GM23338 (cell line): Measurements from ENCODE around the gene TSPAN12. TPM values are rescaled to one million over a fixed set of nuclear protein-coding genes. Genes with fewer than 3 reads are reported as not detected.

ENCODE experiments used
- ATAC-seq: fragments of 200-7000 bp; cut with Tn5 transposase; 3 replicates; pipeline ENCODE4 v1.9.1; 2020
- DNase-seq: peaks from one replicate; pipeline ENCODE4 v3.0.0-alpha.2; 2015; ENCODE audit warnings: low spot score
- H2AFZ ChIP-seq: fragments of 200-600 bp; sonication (generic); 2 replicates; pipeline ENCODE4 v1.8.0; 2016; ENCODE audit warnings: antibody characterized with exemption, mild to moderate bottlenecking, moderate library complexity
- H3F3A ChIP-seq: fragments of 200-600 bp; sonication (generic); replicated peaks from 2 replicates; pipeline ENCODE4 v1.8.0; 2017; ENCODE audit warnings: antibody characterized with exemption, mixed run types, low read depth
- H3K27ac ChIP-seq: fragments of 200-600 bp; sonication (generic); 2 replicates; pipeline ENCODE4 v1.6.1; 2016; ENCODE audit warnings: low read depth
- H3K27me3 ChIP-seq: fragments of 200-600 bp; sonication (generic); 2 replicates; pipeline ENCODE4 v1.8.0; 2016; ENCODE audit warnings: mild to moderate bottlenecking, mixed run types, moderate library complexity; ENCODE audit not compliant: insufficient read depth
- H3K36me3 ChIP-seq: fragments of 200-600 bp; sonication (generic); 2 replicates; pipeline ENCODE4 v1.8.0; 2016; ENCODE audit warnings: mild to moderate bottlenecking; ENCODE audit not compliant: insufficient read depth
- H3K4me1 ChIP-seq: fragments of 200-600 bp; sonication (generic); 2 replicates; pipeline ENCODE4 v1.8.0; 2016; ENCODE audit warnings: mild to moderate bottlenecking, moderate library complexity; ENCODE audit not compliant: insufficient read depth
- H3K4me2 ChIP-seq: fragments of 200-600 bp; sonication (generic); 2 replicates; pipeline ENCODE4 v1.7.1; 2017; ENCODE audit warnings: mixed run types
- H3K4me3 ChIP-seq: fragments of 200-600 bp; sonication (generic); 2 replicates; pipeline ENCODE4 v1.6.1; 2016; ENCODE audit warnings: mixed run types
- H3K79me2 ChIP-seq: fragments of 200-600 bp; sonication (generic); replicated peaks from 2 replicates; pipeline ENCODE4 v1.8.0; 2017; ENCODE audit warnings: mild to moderate bottlenecking; ENCODE audit not compliant: insufficient read depth
- H3K9me2 ChIP-seq: fragments of 200-600 bp; sonication (generic); 2 replicates; pipeline ENCODE4 v1.8.0; 2017; ENCODE audit not compliant: insufficient read depth
- H4K20me1 ChIP-seq: fragments of 200-600 bp; sonication (generic); replicated peaks from 2 replicates; pipeline ENCODE4 v1.8.0; 2017; ENCODE audit warnings: mild to moderate bottlenecking; ENCODE audit not compliant: insufficient read depth
- H3K27ac Mint-ChIP-seq: 2 replicates; pipeline ENCODE4 v1.8.0; 2020; ENCODE audit warnings: inconsistent platforms, mild to moderate bottlenecking, moderate library complexity, mixed read lengths
- H3K27me3 Mint-ChIP-seq: 3 replicates; pipeline ENCODE4 v1.8.0; 2022; ENCODE audit warnings: low read depth, mild to moderate bottlenecking, moderate library complexity, mixed read lengths, inconsistent platforms; ENCODE audit not compliant: insufficient read depth, poor library complexity
- H3K36me3 Mint-ChIP-seq: 3 replicates; pipeline ENCODE4 v1.8.0; 2021; ENCODE audit warnings: low read depth, mild to moderate bottlenecking, inconsistent platforms, moderate library complexity, mixed read lengths
- H3K4me1 Mint-ChIP-seq: 3 replicates; pipeline ENCODE4 v1.8.0; 2020; ENCODE audit warnings: mild to moderate bottlenecking, inconsistent platforms, mixed read lengths
- H3K4me3 Mint-ChIP-seq: 3 replicates; pipeline ENCODE4 v1.8.0; 2021; ENCODE audit warnings: moderate library complexity, mild to moderate bottlenecking, inconsistent platforms, mixed read lengths
- H3K9me3 Mint-ChIP-seq: 3 replicates; pipeline ENCODE4 v1.8.0; 2020; ENCODE audit warnings: moderate library complexity, mild to moderate bottlenecking, inconsistent platforms, mixed read lengths
- CREB1 ChIP-seq: fragments of 250-450 bp; sonication (Bioruptor Pico); IDR thresholded peaks from 2 replicates; pipeline ENCODE4 v1.5.0; 2020; ENCODE audit warnings: low read depth, mild to moderate bottlenecking, moderate library complexity
- EZH2 ChIP-seq: fragments of 200-600 bp; sonication (generic); IDR thresholded peaks from one replicate; pipeline ENCODE4 v1.8.0; 2017; ENCODE audit warnings: antibody characterized with exemption, mild to moderate bottlenecking, low read depth; ENCODE audit not compliant: unreplicated experiment
- EZH2phosphoT487 ChIP-seq: fragments of 200-600 bp; sonication (generic); IDR thresholded peaks from one replicate; pipeline ENCODE4 v1.8.1; 2018; ENCODE audit warnings: antibody characterized with exemption; ENCODE audit not compliant: unreplicated experiment
- JUNB ChIP-seq: IDR thresholded peaks from one replicate; pipeline ENCODE4 v1.6.1; 2016; ENCODE audit warnings: antibody characterized with exemption; ENCODE audit not compliant: unreplicated experiment
- NANOG ChIP-seq: IDR thresholded peaks from 2 replicates; pipeline ENCODE4 v1.6.1; 2016; ENCODE audit warnings: antibody characterized with exemption, borderline replicate concordance
- POLR2AphosphoS5 ChIP-seq: IDR thresholded peaks from 2 replicates; pipeline ENCODE4 v1.6.1; 2016; ENCODE audit warnings: antibody characterized with exemption, low read depth
- REST ChIP-seq: IDR thresholded peaks from one replicate; pipeline ENCODE4 v1.6.1; 2018; ENCODE audit warnings: antibody characterized with exemption; ENCODE audit not compliant: unreplicated experiment
- STAT1 ChIP-seq: IDR thresholded peaks from one replicate; pipeline ENCODE4 v1.6.1; 2016; ENCODE audit warnings: antibody characterized with exemption; ENCODE audit not compliant: unreplicated experiment
- ZNF114 ChIP-seq: fragments of 250-450 bp; sonication (Bioruptor Pico); IDR thresholded peaks from 2 replicates; pipeline ENCODE4 v1.5.0; 2020; ENCODE audit warnings: mild to moderate bottlenecking, moderate library complexity
- ZNF331 ChIP-seq: fragments of 250-450 bp; sonication (Bioruptor Pico); IDR thresholded peaks from 2 replicates; pipeline ENCODE4 v1.5.0; 2020; ENCODE audit warnings: low read depth, mild to moderate bottlenecking, moderate library complexity
- ZNF462 ChIP-seq: fragments of 250-450 bp; sonication (Bioruptor Pico); IDR thresholded peaks from 2 replicates; pipeline ENCODE4 v1.5.0; 2020; ENCODE audit warnings: mild to moderate bottlenecking, moderate library complexity
- polyA plus RNA-seq: library from polyadenylated mRNA; unstranded; fragments of >200 nt; fragmentation: Nextera tagmentation; extraction: Ambion mirVana; gene quantifications from 2 replicates; pipeline ENCODE4 v1.2.1, GENCODE V29; 2016
- total RNA-seq: library from RNA; depleted of rRNA; stranded (reverse); fragments of >200 nt; shearing (Covaris generic); gene quantifications from 2 replicates; pipeline ENCODE4 v1.2.3, GENCODE V29; 2014
- TF ChIP-seq, protein P1 (sequence below), 2 experiments: fragments of 200-600 bp in 1 of 2; sonication (generic) in 1 of 2; conservative IDR thresholded peaks; 2 replicates each; pipeline versions ENCODE4 v1.5.1 to v1.6.1; 2016 to 2017; ENCODE audit warnings: antibody characterized with exemption in 2 of 2, low read depth in 2 of 2, mild to moderate bottlenecking in 2 of 2, moderate library complexity in 1 of 2
- TF ChIP-seq, protein P2 (sequence below): IDR thresholded peaks from 2 replicates; pipeline ENCODE4 v1.6.1; 2016; ENCODE audit warnings: antibody characterized with exemption

TSPAN12 gene
- total and polyA plus RNA-seq, 2 experiments from 2014 or later, result 9.7 to 11.7 TPM

GRCh38 chr7:120842121-120842621 is 15.8 kb downstream of the TSPAN12 start:
- Mint-ChIP-seq H3K27ac (peak overlapping the region; percentile 13; the same call in 1 of the 2 replicates), H3K4me3 (no peak overlapping the region), H3K27me3 (peaks cover 3% of the 10 kb centered on the region), H3K9me3 (peaks cover 17% of the 10 kb centered on the region), H3K36me3 (peaks cover 36% of the 10 kb centered on the region), H3K4me1 (peaks cover 41% of the 10 kb centered on the region)
- Histone ChIP-seq H4K20me1 (no peaks in the 10 kb centered on the region), H3K4me3 (no peak overlapping the region), H3K4me1 (peaks cover 25% of the 10 kb centered on the region), H3K79me2 (no peaks in the 10 kb centered on the region), H3F3A (no peaks in the 10 kb centered on the region), H3K9me2 (peaks cover 4% of the 10 kb centered on the region; the same call in 1 of the 2 replicates), H3K4me2 (no peak overlapping the region), H3K27me3 (no peaks in the 10 kb centered on the region), H3K36me3 (no peaks in the 10 kb centered on the region), H3K27ac (0 out of 2 replicates have a peak overlapping the region, but pooled peaks have one; percentile 24), H2AFZ (no peak overlapping the region)
- TF ChIP-seq REST (no peak), STAT1 (no peak), ZNF114 (no peak), EZH2 (no peak), JUNB (no peak), ZNF331 (CRISPR knock-in tag) (no peak), EZH2phosphoT487 (no peak), POLR2AphosphoS5 (no peak), ZNF462 (CRISPR knock-in tag) (no peak), CREB1 (no peak), NANOG (no peak)
- TF ChIP-seq, protein P1, sequence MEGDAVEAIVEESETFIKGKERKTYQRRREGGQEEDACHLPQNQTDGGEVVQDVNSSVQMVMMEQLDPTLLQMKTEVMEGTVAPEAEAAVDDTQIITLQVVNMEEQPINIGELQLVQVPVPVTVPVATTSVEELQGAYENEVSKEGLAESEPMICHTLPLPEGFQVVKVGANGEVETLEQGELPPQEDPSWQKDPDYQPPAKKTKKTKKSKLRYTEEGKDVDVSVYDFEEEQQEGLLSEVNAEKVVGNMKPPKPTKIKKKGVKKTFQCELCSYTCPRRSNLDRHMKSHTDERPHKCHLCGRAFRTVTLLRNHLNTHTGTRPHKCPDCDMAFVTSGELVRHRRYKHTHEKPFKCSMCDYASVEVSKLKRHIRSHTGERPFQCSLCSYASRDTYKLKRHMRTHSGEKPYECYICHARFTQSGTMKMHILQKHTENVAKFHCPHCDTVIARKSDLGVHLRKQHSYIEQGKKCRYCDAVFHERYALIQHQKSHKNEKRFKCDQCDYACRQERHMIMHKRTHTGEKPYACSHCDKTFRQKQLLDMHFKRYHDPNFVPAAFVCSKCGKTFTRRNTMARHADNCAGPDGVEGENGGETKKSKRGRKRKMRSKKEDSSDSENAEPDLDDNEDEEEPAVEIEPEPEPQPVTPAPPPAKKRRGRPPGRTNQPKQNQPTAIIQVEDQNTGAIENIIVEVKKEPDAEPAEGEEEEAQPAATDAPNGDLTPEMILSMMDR (conservative IDR thresholded peaks at IDR 0.05; ENCODE audit: low read depth in 2 of 2), result no peak
- TF ChIP-seq, protein P2, sequence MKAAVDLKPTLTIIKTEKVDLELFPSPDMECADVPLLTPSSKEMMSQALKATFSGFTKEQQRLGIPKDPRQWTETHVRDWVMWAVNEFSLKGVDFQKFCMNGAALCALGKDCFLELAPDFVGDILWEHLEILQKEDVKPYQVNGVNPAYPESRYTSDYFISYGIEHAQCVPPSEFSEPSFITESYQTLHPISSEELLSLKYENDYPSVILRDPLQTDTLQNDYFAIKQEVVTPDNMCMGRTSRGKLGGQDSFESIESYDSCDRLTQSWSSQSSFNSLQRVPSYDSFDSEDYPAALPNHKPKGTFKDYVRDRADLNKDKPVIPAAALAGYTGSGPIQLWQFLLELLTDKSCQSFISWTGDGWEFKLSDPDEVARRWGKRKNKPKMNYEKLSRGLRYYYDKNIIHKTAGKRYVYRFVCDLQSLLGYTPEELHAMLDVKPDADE, result no peak
- DNase-seq (peak; percentile 28), ATAC-seq (peak; percentile 58; the same call in 2 of the 3 replicates)
